ENCODE data around the gene GRK6.
A peak's percentile ranks its signal among the peaks of the same experiment; 100 is the strongest.
"Not testable (repeated sequence)": the region's sequence is repeated elsewhere in the genome, so short reads cannot be mapped to it uniquely, and the experiment has no call there.

GRK6 gene

DNA sequence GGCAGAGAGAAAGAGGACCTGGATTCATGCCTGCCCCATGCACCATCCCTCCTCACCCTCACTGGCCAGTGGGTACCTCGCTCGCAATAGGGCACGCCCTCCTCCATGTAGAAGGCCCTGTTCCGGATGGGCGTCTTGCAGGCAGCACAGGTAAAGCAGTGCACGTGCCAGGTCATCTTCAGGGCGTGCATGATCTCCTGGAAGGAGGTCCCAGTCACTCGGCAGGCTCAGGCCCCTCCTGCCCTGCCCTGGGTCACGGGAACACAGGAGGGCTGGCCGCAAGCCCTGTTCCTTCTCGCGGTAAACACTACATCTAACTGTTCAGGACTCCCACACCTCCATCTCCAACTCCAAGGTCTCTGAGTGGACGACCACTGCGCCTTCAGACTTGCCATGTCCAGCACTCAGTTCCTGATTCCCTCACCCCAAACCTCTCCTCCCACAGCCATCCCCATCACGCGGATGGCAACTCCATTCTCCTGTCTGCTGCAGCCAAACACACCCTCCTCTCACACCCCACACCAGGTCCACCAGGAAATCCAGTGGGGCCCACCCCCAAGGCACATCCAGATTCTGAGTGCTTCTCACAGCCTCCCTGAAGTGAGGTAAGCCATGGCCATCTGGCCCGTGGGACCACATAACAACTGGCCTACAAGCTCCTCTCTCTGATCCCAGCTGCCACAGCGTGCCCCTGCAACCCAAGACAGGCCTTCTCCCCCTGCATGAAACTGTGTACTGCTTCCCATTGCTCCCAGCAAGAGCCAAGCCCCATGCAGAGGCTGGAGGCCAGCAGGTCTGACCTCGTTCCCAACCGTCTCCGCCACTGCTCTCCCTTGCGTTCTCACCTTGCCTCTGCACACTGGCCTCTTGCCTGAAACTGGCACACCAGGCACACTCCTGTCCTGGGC is 57.8 kb downstream of the GRK6 start:
- TF ChIP-seq, protein P1, sequence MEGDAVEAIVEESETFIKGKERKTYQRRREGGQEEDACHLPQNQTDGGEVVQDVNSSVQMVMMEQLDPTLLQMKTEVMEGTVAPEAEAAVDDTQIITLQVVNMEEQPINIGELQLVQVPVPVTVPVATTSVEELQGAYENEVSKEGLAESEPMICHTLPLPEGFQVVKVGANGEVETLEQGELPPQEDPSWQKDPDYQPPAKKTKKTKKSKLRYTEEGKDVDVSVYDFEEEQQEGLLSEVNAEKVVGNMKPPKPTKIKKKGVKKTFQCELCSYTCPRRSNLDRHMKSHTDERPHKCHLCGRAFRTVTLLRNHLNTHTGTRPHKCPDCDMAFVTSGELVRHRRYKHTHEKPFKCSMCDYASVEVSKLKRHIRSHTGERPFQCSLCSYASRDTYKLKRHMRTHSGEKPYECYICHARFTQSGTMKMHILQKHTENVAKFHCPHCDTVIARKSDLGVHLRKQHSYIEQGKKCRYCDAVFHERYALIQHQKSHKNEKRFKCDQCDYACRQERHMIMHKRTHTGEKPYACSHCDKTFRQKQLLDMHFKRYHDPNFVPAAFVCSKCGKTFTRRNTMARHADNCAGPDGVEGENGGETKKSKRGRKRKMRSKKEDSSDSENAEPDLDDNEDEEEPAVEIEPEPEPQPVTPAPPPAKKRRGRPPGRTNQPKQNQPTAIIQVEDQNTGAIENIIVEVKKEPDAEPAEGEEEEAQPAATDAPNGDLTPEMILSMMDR (IDR thresholded peaks at IDR 0.05; ENCODE audit: low read depth, low read length) = no peak
- H3K4me3 ChIP-seq (replicated peaks in 1 of 2; ENCODE audit: low read depth in 2 of 2, low read length in 2 of 2) = no peak overlapping the region
- peak in 1 of 2 donors; percentile 30 for DNase-seq (ENCODE audit: low read depth in 2 of 2)

DNA sequence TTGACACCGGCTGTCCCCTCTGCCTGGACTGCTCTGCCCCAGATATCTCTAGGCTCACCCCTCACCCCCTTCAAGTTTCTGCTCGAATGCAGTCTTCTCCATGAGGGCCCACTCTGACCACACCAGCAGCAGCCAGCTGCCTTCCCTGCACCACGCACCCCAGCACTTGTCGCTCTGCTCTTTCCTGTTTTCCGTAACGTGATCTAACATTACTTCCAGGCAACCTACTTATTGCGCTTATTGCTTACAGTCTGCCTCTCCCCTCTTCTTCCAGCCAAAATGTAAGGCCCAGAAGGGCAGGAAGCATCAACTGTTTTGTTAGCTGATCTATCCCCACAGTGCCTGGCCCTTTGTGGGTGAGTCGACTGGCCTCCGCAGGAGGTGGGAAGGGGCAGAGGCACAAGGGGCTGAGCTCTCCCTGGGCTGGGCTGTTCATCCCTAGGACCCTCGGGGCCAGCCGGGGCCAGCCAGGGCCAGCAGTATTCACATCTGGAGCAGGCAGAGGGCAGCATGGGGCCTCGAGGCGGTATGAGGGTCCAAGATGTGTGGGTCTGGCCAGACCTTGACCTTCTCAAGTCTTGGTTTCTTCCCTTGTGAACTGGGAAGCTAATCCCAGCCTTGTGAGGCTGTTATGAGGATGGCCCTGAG is 58.5 kb downstream of the GRK6 start:
- TF ChIP-seq, protein P1 (IDR thresholded peaks at IDR 0.05; ENCODE audit: low read depth, low read length) = no peak
- DNase-seq (ENCODE audit: low read depth in 2 of 2) = no peak
- no peak overlapping the region for H3K4me3 ChIP-seq (replicated peaks in 1 of 2; ENCODE audit: low read depth in 2 of 2, low read length in 2 of 2)

DNA sequence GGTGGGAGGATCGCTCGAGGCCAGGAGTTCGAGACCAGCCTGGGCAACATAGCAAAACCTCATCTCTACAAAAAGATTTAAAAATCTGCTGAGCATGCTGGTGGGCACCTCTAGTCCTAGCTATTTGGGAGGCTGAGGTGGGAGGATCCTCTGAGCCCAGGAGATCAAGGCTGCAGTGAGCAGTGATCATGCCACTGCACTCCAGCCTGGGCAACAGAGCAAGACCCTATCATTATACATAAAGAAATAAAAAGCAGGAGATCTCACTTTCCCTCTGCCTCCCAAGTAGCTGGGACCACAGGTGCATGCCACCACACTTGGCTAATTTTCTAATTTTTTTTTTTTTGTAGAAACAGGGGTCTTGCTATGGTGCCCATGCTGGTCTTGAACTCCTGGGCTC is 59.3 kb downstream of the GRK6 start:
- not testable (repeated sequence) for H3K4me3 ChIP-seq (replicated peaks in 1 of 2; ENCODE audit: low read depth in 2 of 2, low read length in 2 of 2); DNase-seq (ENCODE audit: low read depth in 2 of 2)

DNA sequence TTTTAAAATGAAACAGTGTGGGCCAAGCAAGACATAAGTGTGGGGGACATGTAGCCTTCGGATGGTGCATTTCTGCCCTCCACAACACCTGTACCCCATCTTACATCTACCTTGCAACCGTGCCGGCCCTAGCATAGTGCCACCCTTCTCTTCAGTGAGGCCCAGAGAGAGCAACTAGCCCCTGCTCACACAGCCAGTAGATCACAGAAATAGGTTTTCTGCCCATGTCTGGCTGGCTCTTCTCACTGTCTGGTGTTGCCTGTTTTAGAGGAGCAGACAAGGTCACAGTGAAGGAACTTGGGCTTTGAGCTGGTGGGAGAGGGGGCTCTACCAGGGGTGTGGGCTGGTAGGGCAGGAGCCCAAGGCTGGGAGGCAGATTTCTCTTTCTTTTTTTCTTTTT is 59.8 kb downstream of the GRK6 start:
- DNase-seq (ENCODE audit: low read depth in 2 of 2) = no peak
- TF ChIP-seq, protein P1 (IDR thresholded peaks at IDR 0.05; ENCODE audit: low read depth, low read length) = no peak
- no peak overlapping the region for H3K4me3 ChIP-seq (replicated peaks in 1 of 2; ENCODE audit: low read depth in 2 of 2, low read length in 2 of 2)

DNA sequence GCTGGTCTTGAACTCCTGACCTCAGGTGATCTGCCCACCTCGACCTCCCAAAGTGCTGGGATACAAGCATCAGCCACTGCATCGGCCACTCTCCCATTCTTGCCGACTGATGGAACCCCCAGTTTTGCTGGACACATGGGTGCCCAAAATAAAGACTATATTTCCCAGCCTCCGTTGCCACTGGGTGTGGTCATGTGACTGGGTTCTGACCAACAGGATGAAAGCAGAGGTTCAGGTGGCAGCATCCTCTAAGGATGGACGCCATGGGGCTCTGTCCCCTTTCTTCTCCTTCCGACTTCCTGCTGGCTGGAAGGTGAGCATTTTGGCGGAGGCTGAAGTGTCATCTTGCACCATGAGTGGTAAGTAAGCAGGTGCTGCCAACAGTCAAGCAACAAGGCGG is 60.7 kb downstream of the GRK6 start:
- H3K4me3 ChIP-seq (replicated peaks in 1 of 2; ENCODE audit: low read depth in 2 of 2, low read length in 2 of 2) = no peak overlapping the region
- TF ChIP-seq, protein P1 (IDR thresholded peaks at IDR 0.05; ENCODE audit: low read depth, low read length) = no peak
- no peak for DNase-seq (ENCODE audit: low read depth in 2 of 2)

DNA sequence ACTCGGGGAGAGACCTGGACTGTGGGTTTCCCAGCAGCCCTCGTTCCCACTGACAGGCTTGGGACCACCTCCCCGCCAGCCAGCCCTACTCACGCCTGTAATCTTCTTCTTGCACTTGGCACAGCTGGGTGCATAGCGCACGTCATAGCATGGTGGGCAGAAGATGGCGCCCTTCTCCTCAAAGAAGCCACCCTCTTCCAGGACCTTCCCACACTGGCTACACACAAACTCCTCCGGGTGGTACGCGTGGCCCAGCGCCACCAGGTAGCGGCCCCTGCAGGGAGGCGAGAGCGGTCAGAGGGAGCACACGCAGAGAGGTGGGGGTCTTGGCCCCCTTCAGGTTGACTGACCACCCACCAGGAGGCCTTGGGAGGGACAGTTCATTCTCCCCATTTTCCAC is 61.5 kb downstream of the GRK6 start:
- TF ChIP-seq, protein P1 (IDR thresholded peaks at IDR 0.05; ENCODE audit: low read depth, low read length) = no peak
- no peak for DNase-seq (ENCODE audit: low read depth in 2 of 2)
- H3K4me3 ChIP-seq (replicated peaks in 1 of 2; ENCODE audit: low read depth in 2 of 2, low read length in 2 of 2) = no peak overlapping the region

DNA sequence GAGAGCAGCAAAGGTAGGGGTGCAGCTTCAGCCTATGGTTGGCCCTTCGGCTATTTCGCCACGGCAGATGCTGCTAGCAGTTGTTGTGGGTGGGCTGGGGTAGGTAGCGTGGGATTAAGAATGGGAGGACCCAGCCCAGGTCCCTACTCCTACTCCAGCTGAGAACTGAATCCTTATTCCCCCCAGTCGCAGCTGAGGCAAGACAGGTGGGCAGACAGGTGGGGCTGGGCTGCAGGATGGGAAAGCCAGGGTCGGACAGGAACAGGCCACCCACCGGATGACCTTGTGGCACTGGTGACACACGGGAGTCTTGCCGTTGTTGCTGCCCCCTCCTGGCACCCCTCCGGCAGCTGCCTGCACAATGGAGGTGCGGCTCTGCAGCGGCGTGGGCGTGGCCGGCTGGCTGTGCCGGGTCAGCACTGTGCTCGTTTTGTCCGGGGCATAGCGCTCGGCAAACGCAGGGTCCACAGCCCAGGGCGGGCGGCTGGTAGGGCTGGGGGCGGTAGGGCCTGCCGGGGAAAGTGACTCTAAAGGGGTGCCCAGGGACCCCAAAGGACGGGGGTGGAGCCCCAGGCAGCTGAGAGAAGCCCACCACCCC is 62.7 kb downstream of the GRK6 start:
- no peak for DNase-seq (ENCODE audit: low read depth in 2 of 2)
- H3K4me3 ChIP-seq (replicated peaks in 1 of 2; ENCODE audit: low read depth in 2 of 2, low read length in 2 of 2) = no peak overlapping the region
- TF ChIP-seq, protein P1 (IDR thresholded peaks at IDR 0.05; ENCODE audit: low read depth, low read length) = no peak

Measured in cardiac fibroblast (primary cell).